ENCODE results near the gene SUSD4.

DNA sequence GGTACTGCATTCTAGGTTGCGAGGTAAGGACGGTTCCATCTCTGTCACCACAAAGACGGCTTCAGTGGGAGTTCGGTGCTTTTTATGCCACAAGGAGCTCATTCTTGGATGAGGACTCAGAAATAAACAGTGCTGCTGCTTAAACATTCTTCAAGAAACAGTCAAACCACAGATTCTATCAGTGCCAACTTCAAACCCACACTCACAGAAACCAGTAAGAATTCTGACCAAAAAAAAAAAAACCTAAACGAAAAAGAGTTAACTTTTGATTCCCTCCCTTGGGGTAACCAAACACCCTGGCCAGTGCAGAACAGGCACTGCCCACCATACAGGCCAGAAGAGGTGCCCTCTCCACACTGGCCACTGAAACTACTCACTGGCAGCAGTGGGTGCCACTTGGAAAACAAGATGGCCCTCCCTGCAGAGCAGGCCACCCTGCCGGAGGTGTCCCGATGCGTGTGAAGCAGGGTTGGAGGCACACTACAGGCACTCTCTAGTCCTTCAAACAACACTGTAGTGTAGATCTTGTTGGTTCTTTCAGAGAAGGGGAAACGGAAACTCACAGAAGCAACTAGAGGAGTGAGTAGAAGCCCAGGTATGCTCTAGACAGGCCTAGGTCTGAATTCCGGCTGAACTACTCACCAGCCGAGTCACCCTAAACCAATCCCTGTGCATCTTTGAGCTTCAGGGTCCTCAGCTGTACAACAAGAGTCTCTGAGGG lies 133.7 kb downstream of the SUSD4 start:
- TF ChIP-seq ZNF274 (IDR thresholded peaks at IDR 0.05; ENCODE audit: low read depth, low read length) (no peak), SUZ12 (IDR thresholded peaks at IDR 0.05; ENCODE audit: extremely low read depth, insufficient read depth, insufficient read length) (no peak)
